GM21360 (cell line): ENCODE results near the gene HAAO.
"Not testable (repeated sequence)": the region's sequence is repeated elsewhere in the genome, so short reads cannot be mapped to it uniquely, and the experiment has no call there.

Experiments
- ATAC-seq: cut with Tn5 transposase; IDR thresholded peaks from one replicate; pipeline ENCODE4 v1.9.1; 2021; ENCODE audit warnings: mild to moderate bottlenecking, moderate library complexity; ENCODE audit not compliant: unreplicated experiment

HAAO gene

DNA sequence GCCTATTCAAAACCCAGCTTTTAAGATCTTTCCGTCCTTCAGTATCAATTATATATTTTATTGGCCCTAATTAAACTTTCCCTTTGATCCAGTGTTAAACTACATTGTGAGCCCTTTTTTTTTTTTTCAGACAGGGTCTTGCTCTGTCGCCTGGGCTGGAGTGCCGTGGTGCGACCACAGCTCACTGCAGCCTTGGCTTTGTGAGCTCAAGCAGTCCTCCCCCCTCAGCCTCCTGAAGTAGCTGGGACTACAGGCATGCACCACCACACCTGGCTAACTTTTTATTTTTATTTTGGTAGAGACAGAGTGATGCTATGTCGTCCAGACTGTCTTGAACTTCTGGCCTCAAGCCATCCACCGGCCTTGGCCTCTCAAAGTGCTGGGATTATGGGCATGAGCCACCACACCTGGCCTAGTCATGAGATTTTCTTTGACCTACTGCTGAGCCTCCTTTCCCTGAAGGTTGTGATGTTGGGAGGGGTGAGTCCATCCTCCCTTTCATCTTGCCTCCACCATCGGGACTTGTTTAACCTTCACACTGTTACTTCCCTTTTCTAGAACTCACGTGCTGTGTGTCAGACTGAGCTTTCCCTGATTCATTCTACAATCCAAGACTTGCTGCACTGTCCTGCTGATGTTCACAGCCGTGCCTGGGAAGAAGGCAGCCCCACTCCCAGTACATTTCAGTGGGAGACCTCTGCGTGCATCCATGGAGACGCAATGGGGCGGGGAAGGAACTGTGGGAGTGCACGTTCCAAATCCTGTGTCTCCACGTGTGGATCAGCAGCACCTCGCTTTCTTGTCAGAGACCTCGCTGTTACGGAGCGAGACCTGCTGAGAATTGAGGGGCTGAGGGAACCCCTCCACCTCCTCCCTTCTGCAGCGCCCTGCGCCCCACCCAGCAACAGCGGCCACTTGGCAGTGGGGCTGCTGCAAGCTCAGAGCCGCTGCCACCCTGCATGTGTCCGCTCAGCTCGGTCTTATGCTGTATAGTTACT is 39.3 kb downstream of the HAAO start:
- no peak for ATAC-seq

DNA sequence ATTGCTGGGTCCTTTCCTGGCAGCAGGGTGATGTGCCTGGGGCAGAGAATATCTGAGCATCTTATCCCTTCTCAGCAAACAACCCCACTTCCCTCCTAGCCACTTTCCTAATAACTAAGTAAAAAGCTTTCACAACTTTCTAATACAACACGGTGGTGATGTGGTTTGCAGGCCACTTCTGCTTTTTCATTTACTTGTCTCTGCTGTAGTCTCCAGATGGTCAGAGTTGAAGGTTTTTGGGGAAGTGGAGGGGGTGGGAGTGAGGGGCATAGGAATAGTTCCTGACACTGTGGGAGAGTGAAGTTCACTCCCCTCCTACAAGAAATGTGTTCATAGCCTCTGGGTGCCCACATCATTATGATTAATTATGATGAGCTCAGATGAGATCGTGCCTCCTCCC is 40.1 kb downstream of the HAAO start:
- peak; percentile 50 for ATAC-seq

DNA sequence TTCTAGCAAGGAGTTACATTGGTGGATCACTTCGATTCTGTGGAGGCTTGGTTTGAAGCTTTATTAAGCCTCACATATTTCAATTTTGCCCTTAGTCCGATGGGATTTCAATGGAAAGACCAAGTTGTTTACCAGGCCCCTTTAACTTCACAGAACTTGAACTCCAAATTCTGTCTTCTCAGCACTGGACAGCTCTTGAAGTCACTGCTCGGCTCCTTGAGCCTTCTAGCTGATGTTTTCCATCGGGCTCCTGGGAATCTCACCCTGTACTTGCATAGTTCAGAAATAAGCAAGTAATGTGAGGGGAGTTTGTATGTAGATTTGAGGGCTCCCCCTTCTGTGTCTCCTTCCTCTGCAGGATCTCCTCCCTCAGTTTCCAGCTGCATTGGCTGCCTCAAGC is 43.5 kb downstream of the HAAO start:
- ATAC-seq = no peak

DNA sequence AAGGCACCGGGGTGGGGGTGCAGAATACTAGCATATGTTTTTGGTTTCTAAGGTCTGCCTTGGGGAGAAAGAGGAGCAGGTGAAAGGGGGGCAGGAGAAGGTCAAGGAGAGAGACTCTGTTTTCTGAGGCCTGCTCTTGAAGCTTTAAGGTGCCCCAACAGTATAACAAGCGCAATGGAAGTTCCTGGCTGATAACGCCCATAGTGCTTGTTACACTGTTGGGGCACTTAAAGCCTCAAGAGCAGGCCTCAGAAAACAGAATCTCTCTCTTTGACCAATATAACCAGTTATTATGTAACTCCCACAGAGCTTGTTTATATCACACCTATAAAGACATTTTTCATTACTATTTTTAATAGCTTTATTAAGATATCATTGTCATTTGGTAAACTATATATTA is 45.0 kb downstream of the HAAO start:
- no peak for ATAC-seq

DNA sequence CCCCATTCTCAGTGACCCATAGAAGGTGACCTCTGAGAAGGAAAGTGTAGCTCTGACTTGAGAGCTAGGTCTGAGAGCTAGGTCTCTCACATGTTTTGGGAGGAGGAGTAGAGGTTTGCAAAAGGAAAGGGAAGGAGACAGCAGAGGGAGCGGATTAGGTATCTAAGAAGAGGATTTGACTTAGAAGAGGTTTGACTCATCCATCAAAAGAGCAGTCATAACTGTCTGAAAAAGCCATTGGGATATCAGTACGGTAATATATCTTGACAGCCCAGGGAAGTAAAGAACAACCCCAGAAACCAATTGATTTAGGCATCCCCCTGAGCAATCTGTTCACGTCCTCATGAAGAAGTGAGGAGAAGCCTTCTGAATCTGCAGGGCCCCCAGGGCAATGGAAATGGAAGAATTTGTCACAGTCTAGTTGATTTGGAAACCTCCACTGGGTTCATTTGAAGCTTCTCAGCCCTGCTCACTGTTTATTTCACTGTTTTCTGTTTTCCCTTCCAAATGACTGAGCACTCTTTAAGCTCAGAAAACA is 47.8 kb downstream of the HAAO start:
- no peak for ATAC-seq

DNA sequence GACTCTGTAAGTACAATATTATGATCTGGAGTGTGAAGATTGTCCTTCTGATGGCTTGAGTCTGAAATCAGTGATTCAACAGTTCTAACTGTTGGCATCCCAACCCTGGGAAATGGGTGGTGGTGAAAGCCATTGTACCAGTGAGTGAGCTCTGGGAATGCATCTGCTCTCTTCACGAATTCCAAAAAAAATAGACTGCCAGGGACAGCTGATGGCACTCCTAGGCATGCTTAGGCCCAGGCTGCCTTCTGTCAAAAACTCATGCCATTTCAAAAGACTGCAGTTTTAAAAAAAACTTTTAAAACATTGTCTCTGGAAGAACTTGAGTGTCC is 48.8 kb downstream of the HAAO start:
- ATAC-seq = no peak

DNA sequence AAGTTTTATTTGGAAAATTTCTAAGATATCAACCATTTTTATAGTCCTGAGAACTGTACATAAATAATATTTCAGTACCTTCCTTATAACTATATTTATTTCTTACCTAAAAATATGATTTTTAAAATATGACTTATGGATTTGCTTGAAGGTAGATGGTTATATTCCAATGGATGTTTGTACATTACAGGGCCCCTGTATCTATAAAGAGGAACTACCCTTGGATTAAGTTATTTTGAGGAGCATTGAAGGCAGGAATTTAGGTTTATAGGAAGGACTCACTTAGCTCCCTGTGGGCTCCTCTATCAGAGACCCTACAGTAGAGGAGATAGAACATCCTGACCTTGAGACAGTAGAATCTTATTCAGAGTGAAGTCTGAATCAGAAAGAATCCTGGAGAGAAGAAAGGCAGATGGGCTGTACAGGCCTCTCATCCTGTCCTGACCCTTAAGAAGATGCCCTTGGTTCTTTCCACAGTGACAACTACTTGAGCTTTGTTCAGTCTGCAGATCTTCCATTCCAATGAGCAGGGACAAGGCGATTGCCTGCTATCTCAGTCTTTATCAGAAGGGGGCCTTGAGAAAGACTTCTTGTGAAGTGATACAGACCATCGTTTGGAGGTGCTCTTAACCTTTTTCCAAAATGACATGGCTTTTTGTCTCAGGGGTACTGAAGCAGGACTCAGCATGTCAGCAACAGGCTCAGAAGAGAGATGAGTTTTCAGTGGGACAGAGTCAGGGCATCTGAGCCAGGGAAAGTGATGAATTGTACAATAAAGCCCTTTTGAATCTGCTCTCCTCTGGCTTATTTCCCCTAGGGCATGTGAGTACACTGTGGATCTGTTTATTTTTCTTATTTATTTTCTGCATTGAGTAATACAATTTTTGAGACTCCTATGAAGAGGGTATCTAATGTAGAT is 49.4 kb downstream of the HAAO start:
- ATAC-seq = no peak

DNA sequence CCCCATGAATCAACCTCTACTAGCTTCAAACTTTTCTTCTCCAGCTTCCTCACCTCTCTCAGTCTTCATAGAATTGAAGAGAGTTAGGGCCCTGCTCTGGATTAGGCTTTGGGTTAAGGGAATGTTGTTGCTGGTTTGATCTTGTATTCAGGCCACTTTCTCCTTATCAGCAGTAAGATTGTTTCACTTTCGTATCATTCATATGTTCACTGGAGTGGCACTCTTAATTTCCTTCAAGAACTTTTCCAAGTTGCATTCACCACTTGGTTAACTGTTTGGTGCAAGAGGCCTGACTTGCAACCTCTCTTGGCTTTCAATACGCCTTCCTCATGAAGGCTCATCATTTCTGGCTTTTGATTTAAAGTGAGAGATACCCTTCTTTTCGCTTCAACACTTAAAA is 51.2 kb downstream of the HAAO start:
- ATAC-seq = no peak

DNA sequence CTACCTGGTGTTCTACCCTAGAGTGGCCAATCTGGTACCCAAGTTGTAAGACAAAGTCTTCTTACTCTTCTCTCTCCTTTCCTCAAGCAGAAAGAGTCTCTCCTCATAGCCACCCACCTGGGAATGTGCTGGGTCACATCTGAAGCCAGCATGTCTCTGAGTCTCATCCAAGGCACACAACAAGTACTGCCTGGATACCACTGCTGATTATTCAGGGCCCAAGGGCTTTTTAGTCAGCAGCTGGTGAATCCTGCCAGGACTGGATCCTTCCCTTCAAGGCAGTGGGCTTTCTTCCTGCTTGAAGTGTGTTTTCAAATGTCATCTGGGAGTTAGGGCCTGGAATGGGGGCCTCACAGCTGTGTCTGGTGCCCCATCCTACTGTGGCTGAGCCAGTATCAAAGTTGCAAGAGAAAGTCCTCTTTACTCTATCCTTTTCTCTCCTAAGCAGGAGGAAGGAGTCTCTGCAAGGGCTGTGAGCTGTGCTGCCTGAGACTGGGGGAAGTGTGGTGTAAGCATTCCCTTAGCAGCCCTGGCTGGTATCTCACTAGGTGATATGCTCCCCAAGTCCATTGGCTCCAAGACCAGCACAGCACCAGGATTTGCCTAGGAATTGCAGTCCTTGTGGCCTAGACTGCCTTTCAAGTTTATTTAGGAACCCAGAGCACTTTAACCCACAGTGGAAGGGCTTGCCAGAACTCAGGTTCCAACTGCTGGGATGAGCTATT is 55.6 kb downstream of the HAAO start:
- ATAC-seq = no peak

DNA sequence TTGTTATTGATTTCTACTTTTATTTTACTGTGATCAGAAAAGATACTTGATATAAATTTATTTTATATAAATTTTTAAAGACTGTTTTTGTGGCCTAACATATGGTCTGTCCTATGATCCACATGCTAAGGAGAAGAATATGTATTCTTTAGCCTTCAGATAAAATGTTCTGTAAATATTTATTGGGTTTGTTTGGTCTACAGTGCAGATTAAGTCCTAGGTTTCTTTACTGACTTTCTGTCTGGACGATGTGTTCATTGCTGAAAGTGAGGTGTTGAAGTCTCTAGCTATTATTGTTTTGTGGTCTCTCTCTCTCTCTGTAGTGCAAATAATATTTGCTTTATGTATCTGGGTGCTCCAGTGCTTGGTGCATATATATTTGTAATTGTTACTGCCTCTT is 58.5 kb downstream of the HAAO start:
- no peak for ATAC-seq

DNA sequence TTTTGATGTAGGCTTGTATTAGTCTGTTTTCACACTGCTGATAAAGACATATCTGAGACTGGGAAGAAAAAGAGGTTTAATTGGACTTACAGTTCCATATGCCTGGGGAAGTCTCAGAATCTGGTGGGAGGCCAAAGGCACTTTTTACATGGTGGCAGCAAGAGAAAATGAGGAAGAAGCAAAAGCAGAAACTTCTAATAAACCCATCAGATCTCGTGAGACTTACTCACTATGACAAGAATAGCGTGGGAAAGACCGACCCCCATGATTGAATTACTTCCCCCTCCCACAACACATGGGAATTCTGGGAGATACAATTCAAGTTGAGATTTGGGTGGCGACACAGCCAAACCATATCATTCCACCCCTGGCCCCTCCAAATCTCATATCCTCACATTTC is 61.1 kb downstream of the HAAO start:
- ATAC-seq = not testable (repeated sequence)

DNA sequence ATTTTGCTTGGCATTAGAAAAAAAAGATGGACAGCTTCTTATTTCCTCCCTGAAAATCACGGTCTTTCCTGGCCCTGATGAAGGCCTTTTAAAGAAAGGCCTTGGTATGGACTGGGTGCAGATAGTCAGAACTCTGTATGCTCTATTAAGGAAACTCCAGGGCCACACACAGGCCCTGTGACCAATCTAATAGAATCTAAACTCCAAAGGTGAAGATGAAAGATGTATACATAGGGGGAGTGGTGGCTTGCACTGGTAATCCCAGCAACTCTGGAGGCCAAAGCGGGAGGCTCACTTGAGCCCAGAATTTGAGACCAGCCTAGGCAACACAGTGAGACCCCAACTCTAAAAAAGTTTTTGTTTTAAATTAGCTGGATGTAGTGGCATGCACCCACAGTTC is 65.7 kb downstream of the HAAO start:
- ATAC-seq = no peak

DNA sequence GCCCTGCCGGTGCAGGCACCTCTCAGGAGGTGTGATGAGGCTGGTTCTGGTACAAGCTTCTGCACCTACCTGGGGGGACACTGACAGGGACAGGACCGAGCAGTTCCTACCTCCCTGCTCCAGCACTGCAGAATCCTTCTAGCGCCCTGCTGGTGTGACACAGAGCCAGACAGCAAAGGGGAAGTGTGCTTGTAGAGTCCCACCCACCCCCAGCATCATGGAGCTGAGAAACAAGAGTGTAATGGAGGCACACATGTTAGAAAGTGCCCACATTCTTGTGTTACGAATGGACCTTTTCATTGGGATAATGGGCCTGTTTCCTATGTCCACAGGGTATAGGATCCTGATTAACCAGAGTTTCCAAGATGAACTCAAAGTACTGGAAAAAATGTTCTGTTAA is 66.7 kb downstream of the HAAO start:
- no peak for ATAC-seq

DNA sequence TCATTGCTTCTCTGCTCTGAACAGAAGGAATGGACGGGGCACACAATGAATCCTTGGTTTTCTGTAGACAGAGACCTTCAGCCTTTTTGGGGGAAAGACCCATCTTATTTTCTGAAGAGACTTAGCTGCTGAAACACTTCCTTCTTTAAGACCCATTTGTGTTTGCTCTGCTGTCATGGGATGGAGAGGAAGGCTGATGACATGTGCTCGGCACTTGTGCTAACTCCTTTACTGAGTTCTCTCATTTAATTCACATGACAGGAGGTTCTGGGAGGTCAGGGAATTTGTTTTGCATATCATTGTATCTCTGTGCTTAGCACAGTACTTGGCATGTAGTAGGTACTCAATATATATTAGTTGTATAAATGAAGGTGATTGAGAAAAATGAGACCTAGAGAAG is 67.5 kb downstream of the HAAO start:
- ATAC-seq = no peak

DNA sequence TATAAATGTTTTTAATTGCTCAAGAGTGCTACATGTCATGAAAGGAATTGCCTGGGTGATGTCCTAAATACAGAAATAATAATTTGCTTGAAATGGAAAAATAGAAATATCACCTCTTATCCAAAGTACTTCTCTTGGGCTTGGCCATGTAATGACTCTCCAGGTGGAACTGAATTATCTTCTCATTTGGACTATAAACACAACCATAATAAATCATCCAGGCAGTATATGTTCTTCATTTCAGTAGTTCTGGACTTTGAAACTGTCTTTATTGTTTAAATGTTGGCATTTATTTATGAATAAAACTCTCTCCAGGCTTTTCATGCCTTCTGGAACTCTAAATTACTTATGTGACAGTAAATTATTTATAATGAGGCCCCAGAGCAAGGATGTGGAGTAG is 68.9 kb downstream of the HAAO start:
- no peak for ATAC-seq

DNA sequence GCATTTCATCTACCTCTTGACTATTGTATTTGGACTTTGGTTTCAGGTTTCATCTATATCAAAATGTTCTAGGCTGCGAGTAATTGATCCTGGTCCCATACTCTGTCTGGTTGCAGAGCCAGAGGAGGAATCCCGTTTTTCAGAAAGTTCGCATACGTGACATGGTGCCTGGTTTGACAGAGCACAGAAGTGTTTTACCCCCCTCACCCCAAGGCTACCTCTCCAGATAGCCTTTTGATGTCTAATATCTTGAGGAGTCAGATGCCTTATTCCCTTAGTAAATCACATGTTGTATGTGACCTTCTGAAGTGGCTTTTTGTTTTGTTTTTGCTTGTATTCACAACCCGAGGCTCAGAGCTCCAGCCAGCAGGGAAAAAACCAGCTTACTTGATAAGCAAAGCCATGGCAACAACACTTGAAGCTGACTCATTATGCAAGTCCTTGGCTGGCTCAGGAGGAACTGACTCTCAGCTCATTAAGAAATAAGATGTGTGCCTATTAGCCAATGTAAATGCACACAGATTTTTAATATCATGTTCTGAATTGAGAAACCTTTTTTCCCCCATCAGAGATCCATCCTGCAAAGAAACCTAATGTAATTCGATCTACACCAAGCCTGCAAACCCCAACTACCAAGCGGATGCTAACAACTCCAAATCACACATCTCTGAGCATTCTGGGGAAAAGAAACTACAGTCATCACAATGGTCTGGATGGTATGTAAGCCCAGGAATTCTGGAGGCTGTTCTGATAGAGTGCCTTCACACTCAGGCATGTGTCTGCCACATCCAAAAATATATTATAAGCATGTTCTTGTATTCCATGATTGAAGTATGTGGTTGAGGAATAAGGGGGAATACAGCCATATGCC is 69.8 kb downstream of the HAAO start:
- ATAC-seq = peak; percentile 96

DNA sequence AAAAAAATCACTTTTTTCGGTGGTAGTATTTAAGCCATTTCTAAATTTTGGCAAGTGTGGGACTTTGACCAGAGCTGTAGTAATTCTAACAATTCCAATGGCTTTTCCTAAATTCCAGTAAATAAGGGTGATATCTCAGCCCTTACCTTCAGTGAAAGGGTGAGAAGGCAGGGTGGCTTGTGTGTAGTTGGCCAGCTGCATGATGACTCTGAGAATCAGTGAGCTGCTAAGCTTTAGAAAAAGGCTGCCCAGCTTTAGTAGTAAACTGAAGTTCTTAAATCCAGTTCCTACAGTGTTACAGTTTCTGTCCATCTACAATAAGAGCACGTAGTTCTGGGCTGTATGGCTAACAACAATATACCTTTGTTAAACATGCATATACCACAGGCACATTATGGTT is 70.5 kb downstream of the HAAO start:
- ATAC-seq = no peak
